Erythroblast (primary cell): ENCODE data around the gene NWD2.

ENCODE experiments used
- GATA1 ChIP-seq: IDR thresholded peaks from 2 replicates; pipeline ENCODE4 v1.6.1; 2011; ENCODE audit warnings: low read depth, mild to moderate bottlenecking, control low read depth, low read length, moderate library complexity
- POLR2A ChIP-seq: IDR thresholded peaks from 2 replicates; pipeline ENCODE4 v1.6.1; 2011; ENCODE audit warnings: mild to moderate bottlenecking, low read length

DNA sequence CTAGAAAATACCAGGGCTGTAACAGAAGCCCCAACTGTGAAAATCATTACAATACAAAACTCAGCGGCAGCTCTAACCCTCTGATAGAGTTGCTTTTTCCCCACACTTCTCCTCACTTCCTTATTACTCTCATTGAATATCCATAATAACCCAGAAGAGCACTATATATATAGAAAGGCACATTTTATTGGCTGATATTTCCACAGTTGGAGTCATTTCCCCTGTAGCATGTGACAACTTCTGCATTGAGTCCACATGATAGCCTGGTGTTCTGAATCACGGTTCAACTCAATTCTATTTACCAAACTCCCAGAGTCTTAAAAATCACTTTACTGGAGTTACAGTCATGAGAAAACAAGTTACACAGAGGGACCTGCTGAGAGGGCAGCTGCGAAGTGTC lies 46.6 kb upstream of the NWD2 start:
- TF ChIP-seq POLR2A = no peak
- no peak for TF ChIP-seq GATA1
